T-cell (primary cell): ENCODE data around the gene ABTB2. TPM values are rescaled to one million over a fixed set of nuclear protein-coding genes. Genes with fewer than 3 reads are reported as not detected.

Source experiments
- ATAC-seq, 4 experiments: fragments of 200-7000 bp in 3 of 4; fragments of 150-1000 bp in 1 of 4; cut with Tn5 transposase; replicated peaks in 1 of 4; 1 replicate in 3 of 4; 2 replicates in 1 of 4; pipeline ENCODE4 v1.10.0; 2021; ENCODE audit warnings: moderate library complexity in 3 of 4, mild to moderate bottlenecking in 2 of 4, moderate number of reproducible peaks in 1 of 4
- CTCF ChIA-PET, 2 donors: fragments of 300-600 bp; sonication (Branson Sonifier 250); formaldehyde crosslinking; loops; one replicate each; lab custom pipeline; 2022; ENCODE audit warnings: antibody characterized with exemption in 2 of 2; lab: Charles Lee
- POLR2A ChIA-PET, 2 donors: fragments of 300-600 bp; sonication (Branson Sonifier 250); formaldehyde crosslinking; loops; one replicate each; lab custom pipeline; 2022; ENCODE audit warnings: antibody characterized with exemption in 2 of 2; lab: Charles Lee
- DNase-seq, 35 experiments: peaks; one replicate each; pipeline versions ENCODE4 v3.0.0 to v3.0.0-alpha.2; 2013 to 2023
- H3K27ac ChIP-seq: one replicate; pipeline ENCODE4 v1.5.1; 2013; ENCODE audit warnings: low read length
- H3K27me3 ChIP-seq, 2 experiments: replicated peaks in 1 of 2; 1 replicate in 1 of 2; 2 replicates in 1 of 2; pipeline versions ENCODE4 v1.6.1 to v1.7.0; 2013; ENCODE audit warnings: low read length in 1 of 2, mixed read lengths in 1 of 2; ENCODE audit not compliant: control insufficient read depth in 2 of 2, insufficient read depth in 2 of 2; ENCODE audit errors: extremely low read depth in 1 of 2
- H3K36me3 ChIP-seq, 2 donors: 1 replicate in 1 of 2; 2 replicates in 1 of 2; pipeline versions ENCODE4 v1.6.1 to v1.7.0; 2013; ENCODE audit warnings: low read length in 1 of 2; ENCODE audit not compliant: control insufficient read depth in 2 of 2, insufficient read depth in 1 of 2; ENCODE audit errors: extremely low read depth in 1 of 2
- H3K4me1 ChIP-seq, 2 experiments: 1 replicate in 1 of 2; 2 replicates in 1 of 2; pipeline versions ENCODE4 v1.6.1 to v1.7.0; 2013; ENCODE audit warnings: low read length in 2 of 2, mixed read lengths in 1 of 2; ENCODE audit not compliant: insufficient read depth in 2 of 2, control insufficient read depth in 1 of 2; ENCODE audit errors: extremely low read depth in 1 of 2
- H3K4me3 ChIP-seq, 2 donors: 1 replicate in 1 of 2; 2 replicates in 1 of 2; pipeline versions ENCODE4 v1.5.1 to v1.7.0; 2013; ENCODE audit warnings: mild to moderate bottlenecking in 2 of 2, low read length in 1 of 2, moderate library complexity in 1 of 2; ENCODE audit not compliant: control insufficient read depth in 1 of 2; ENCODE audit errors: extremely low read depth in 1 of 2
- H3K9me3 ChIP-seq: 2 replicates; pipeline ENCODE4 v1.7.0; 2013
- H3K27ac Mint-ChIP-seq, 2 donors: one replicate each; pipeline ENCODE4 v1.8.0; 2020 to 2021; ENCODE audit warnings: mild to moderate bottlenecking in 2 of 2, mixed read lengths in 2 of 2
- H3K27me3 Mint-ChIP-seq, 2 donors: one replicate each; pipeline ENCODE4 v1.8.0; 2021 to 2022; ENCODE audit warnings: mixed read lengths in 2 of 2
- H3K36me3 Mint-ChIP-seq: one replicate; pipeline ENCODE4 v1.8.0; 2021; ENCODE audit warnings: mixed read lengths
- H3K4me1 Mint-ChIP-seq, 3 donors: one replicate each; pipeline ENCODE4 v1.8.0; 2020 to 2022; ENCODE audit warnings: mixed read lengths in 3 of 3, mild to moderate bottlenecking in 1 of 3
- H3K4me3 Mint-ChIP-seq, 3 donors: one replicate each; pipeline ENCODE4 v1.8.0; 2020 to 2022; ENCODE audit warnings: mild to moderate bottlenecking in 3 of 3, mixed read lengths in 3 of 3, moderate library complexity in 3 of 3
- H3K9me3 Mint-ChIP-seq, 3 donors: one replicate each; pipeline ENCODE4 v1.8.0; 2020 to 2022; ENCODE audit warnings: mixed read lengths in 3 of 3
- WGBS: methylation state at CpG from one replicate; pipeline ENCODE4 v1.1.5; 2013; ENCODE audit warnings: missing lambda C conversion rate; ENCODE audit not compliant: insufficient coverage; 5-methylcytosine and 5-hydroxymethylcytosine counted together
- total RNA-seq, 35 experiments: library from RNA in 6 of 35; stranded (reverse) in 6 of 35; fragments of 120-200 nt in 1 of 35; gene quantifications; one replicate each; pipeline versions ENCODE4 v1.2.1 to v1.2.4 and lab custom pipeline; 2013 to 2026

Gene ABTB2
- total RNA-seq, 5 donors from 2014 or later (not counting 1 experiment from before 2014, with no cell fraction given), result 0.50 to 0.93 (median 0.82) TPM

DNA sequence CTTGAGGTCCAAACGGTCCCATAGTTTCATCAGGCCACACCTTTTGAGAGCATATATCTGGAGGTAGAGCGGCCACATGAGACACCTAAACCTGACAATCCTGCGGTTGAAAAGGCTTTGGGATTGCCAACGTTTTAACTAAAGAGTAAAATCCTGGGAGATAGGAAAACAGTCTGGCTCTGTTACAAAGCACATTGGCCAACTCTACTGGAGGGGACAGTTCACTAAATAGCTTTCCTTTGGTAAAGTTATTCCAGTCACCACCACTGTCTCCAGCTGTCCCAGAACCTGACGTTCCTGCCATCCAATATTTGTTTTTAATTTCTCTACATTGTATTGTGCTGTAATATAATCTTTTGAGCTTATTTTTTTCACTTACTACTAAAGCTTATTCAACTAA is 22.0 kb downstream of the ABTB2 start:
- no peaks in the 10 kb centered on the region for H3K36me3 Mint-ChIP-seq
- ATAC-seq, result no peak
- WGBS, result 69% methylated on average over 2 of the region's 5 CpGs
- peaks cover 1 to 8% of the 10 kb centered on the region in 2 donors for H3K27me3 Mint-ChIP-seq
- no peaks in the 10 kb centered on the region for H3K27me3 ChIP-seq
- ChIA-PET CTCF (no interaction called here), POLR2A (no interaction called here)
- H3K4me1 ChIP-seq, result peaks cover 0 to 7% of the 10 kb centered on the region in 2 experiments
- no peak overlapping the region for H3K27ac ChIP-seq
- H3K9me3 ChIP-seq, result no peaks in the 10 kb centered on the region
- no peak overlapping the region for H3K4me3 Mint-ChIP-seq
- no peaks in the 10 kb centered on the region for H3K36me3 ChIP-seq
- no peak for DNase-seq
- no peak overlapping the region for H3K4me3 ChIP-seq
- H3K9me3 Mint-ChIP-seq, result no peaks in the 10 kb centered on the region
- H3K4me1 Mint-ChIP-seq, result no peaks in the 10 kb centered on the region
- no peak overlapping the region for H3K27ac Mint-ChIP-seq

DNA sequence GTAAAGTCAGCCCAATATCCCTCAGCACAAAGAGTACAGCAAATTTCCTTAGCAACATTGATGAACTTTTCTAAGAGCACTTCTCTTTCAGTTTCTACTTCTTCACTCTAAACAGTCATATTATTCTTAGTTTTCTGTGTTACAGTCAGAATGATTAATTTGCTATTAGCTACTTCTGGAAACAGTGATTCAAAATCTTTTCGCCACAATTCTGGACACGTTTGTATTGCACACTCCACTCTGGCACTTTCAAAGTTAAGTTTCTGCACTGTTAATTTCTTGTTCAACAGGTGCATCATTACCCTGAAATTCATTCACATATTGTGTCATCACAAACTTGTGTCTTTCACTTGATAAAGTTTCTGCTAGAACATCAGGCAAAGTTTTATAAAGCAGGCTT is 22.5 kb downstream of the ABTB2 start:
- Mint-ChIP-seq H3K27me3 (peaks cover 1 to 8% of the 10 kb centered on the region in 2 donors), H3K4me1 (no peaks in the 10 kb centered on the region), H3K4me3 (no peak overlapping the region), H3K9me3 (no peaks in the 10 kb centered on the region), H3K27ac (no peak overlapping the region), H3K36me3 (no peaks in the 10 kb centered on the region)
- Histone ChIP-seq H3K4me1 (peaks cover 0 to 7% of the 10 kb centered on the region in 2 experiments), H3K36me3 (no peaks in the 10 kb centered on the region), H3K27ac (no peak overlapping the region), H3K4me3 (no peak overlapping the region), H3K27me3 (no peaks in the 10 kb centered on the region), H3K9me3 (no peaks in the 10 kb centered on the region)
- WGBS, result 46% methylated on average over 2 of the region's 2 CpGs
- ChIA-PET CTCF (no interaction called here), POLR2A (no interaction called here)
- DNase-seq (no peak), ATAC-seq (no peak)

DNA sequence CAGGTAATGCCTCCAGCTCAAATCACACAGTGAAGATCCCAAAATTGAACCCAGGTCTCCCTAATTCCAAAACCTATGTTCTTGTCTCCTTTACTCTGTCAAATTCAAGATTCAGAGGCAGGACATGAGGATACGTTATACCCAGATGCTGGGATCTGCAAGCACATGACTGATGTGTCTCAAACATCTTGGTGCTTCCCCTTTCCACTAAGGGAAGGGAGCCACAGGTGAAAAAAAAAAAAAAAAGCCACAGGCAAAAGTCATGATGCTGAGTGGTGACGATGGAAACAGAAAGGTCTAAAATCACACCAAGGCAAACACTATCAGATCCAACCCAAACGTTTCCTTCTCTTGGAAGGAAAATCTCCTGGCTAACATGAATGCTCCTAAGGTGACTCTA is 24.0 kb downstream of the ABTB2 start:
- no peaks in the 10 kb centered on the region for H3K36me3 Mint-ChIP-seq
- ChIA-PET CTCF (no interaction called here), POLR2A (interaction anchor here (0.6 to 0.7 kb wide), 4 partner anchors 14 to 1626 kb away, joined by 3 to 16 read pairs (median 4); no protein-coding TSS in a partner anchor)
- no peaks in the 10 kb centered on the region for H3K9me3 ChIP-seq
- no peaks in the 10 kb centered on the region for H3K4me1 Mint-ChIP-seq
- no peak overlapping the region for H3K4me3 Mint-ChIP-seq
- H3K27ac Mint-ChIP-seq, result no peak overlapping the region
- H3K27ac ChIP-seq, result no peak overlapping the region
- no peaks in the 10 kb centered on the region for H3K9me3 Mint-ChIP-seq
- H3K27me3 ChIP-seq, result no peaks in the 10 kb centered on the region
- peaks cover 0 to 7% of the 10 kb centered on the region in 2 experiments for H3K4me1 ChIP-seq
- no peak overlapping the region for H3K4me3 ChIP-seq
- peaks cover 1 to 8% of the 10 kb centered on the region in 2 donors for H3K27me3 Mint-ChIP-seq
- no peaks in the 10 kb centered on the region for H3K36me3 ChIP-seq
- no CpG with 5 or more reads among the region's 3 CpGs for WGBS
- DNase-seq (no peak), ATAC-seq (no peak)

DNA sequence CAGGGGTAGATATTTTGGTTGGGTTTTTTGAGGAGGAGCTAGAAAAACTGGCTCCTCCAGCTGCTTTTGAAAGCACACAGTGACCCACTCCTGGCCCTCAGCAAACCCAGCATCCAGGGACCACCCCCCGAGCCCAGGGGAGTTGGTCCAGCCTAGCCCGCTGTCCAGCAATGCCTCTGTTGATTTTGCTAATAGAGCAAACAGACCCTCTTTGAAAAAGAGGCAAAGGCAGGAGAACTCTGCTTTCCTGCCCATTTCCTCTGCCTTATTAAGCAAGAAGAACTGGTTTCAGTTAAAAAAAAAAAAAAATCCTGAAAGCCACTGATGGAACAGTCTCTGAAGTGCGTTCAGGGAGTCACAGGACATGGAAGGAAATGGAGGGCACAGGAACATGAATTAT is 25.3 kb downstream of the ABTB2 start:
- CTCF ChIA-PET, result no interaction called here
- Histone ChIP-seq H3K27ac (no peak overlapping the region), H3K4me3 (no peak overlapping the region), H3K4me1 (peaks cover 0 to 6% of the 10 kb centered on the region in 2 experiments), H3K27me3 (no peaks in the 10 kb centered on the region), H3K9me3 (no peaks in the 10 kb centered on the region), H3K36me3 (no peaks in the 10 kb centered on the region)
- ATAC-seq (no peak), DNase-seq (no peak)
- H3K36me3 Mint-ChIP-seq, result no peaks in the 10 kb centered on the region
- H3K27me3 Mint-ChIP-seq, result peaks cover 1 to 8% of the 10 kb centered on the region in 2 donors
- H3K27ac Mint-ChIP-seq, result no peak overlapping the region
- H3K4me1 Mint-ChIP-seq, result no peaks in the 10 kb centered on the region
- no peak overlapping the region for H3K4me3 Mint-ChIP-seq
- POLR2A ChIA-PET, result no interaction called here
- WGBS, result 74% methylated on average over 3 of the region's 3 CpGs
- no peaks in the 10 kb centered on the region for H3K9me3 Mint-ChIP-seq

DNA sequence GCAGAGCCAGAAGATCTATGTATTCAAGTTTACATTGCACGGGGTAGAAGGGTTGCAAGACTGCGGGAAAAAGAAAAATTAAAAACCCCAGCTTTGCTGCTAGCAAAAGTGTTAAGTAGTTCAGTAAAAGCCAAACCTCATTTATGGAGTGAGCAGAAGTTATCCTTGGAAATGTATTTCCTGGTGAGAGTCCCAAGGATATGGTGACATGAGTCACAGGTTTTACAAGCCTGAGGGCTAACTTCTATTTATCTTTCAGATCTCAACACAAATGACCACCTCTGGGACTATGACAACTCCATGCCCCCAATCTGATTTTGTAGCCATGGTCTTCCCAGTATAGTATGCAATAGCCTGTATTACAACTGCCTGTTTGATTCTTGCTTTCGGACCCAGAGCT is 26.1 kb downstream of the ABTB2 start:
- Histone ChIP-seq H3K27ac (no peak overlapping the region), H3K36me3 (no peaks in the 10 kb centered on the region), H3K4me1 (peaks cover 0 to under 1% of the 10 kb centered on the region in 2 experiments), H3K9me3 (no peaks in the 10 kb centered on the region), H3K4me3 (no peak overlapping the region), H3K27me3 (no peaks in the 10 kb centered on the region)
- DNase-seq (no peak), ATAC-seq (no peak)
- Mint-ChIP-seq H3K4me1 (no peaks in the 10 kb centered on the region), H3K36me3 (no peaks in the 10 kb centered on the region), H3K9me3 (no peaks in the 10 kb centered on the region), H3K4me3 (no peak overlapping the region), H3K27ac (no peak overlapping the region), H3K27me3 (peaks cover 1 to 8% of the 10 kb centered on the region in 2 donors)
- ChIA-PET POLR2A (no interaction called here), CTCF (interaction anchor here in 1 of 2 donors (0.7 kb wide), 1 partner anchor 344 kb away, joined by 3 read pairs; no protein-coding TSS in a partner anchor)
- WGBS, result no CpG with 5 or more reads among the region's 3 CpGs

DNA sequence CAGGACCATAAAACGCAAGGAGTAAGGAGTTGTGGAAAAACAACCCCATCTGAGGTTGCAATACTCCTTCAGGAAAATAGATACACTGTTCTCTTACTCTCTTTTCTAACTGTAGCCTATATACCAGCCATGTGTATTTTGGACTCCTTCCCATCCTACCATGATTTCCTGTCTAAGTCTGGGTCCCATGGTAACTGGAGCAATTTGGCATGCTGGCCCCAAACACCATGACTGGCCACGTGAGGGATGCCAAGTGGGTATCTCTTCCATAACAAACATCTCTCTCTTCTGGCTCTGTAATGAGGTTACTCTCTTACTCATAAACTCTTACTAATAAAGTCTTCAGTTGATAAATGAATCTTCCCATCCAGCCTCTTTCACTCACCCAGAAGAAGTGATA is 26.5 kb downstream of the ABTB2 start:
- H3K4me3 Mint-ChIP-seq, result no peak overlapping the region
- Histone ChIP-seq H3K9me3 (no peaks in the 10 kb centered on the region), H3K27ac (no peak overlapping the region), H3K36me3 (no peaks in the 10 kb centered on the region), H3K4me3 (no peak overlapping the region), H3K27me3 (peaks cover 0 to under 1% of the 10 kb centered on the region in 2 experiments), H3K4me1 (no peaks in the 10 kb centered on the region)
- H3K36me3 Mint-ChIP-seq, result no peaks in the 10 kb centered on the region
- H3K27ac Mint-ChIP-seq, result no peak overlapping the region
- H3K4me1 Mint-ChIP-seq, result no peaks in the 10 kb centered on the region
- WGBS, result 50% methylated on average over 1 of the region's 2 CpGs
- ChIA-PET POLR2A (no interaction called here), CTCF (interaction anchor here in 1 of 2 donors (0.6 to 0.7 kb wide), 3 partner anchors 32 to 1157 kb away, joined by 3 to 9 read pairs (median 4); no protein-coding TSS in a partner anchor)
- DNase-seq, result no peak
- ATAC-seq, result no peak
- H3K27me3 Mint-ChIP-seq, result peaks cover 4 to 8% of the 10 kb centered on the region in 2 donors
- H3K9me3 Mint-ChIP-seq, result no peaks in the 10 kb centered on the region

DNA sequence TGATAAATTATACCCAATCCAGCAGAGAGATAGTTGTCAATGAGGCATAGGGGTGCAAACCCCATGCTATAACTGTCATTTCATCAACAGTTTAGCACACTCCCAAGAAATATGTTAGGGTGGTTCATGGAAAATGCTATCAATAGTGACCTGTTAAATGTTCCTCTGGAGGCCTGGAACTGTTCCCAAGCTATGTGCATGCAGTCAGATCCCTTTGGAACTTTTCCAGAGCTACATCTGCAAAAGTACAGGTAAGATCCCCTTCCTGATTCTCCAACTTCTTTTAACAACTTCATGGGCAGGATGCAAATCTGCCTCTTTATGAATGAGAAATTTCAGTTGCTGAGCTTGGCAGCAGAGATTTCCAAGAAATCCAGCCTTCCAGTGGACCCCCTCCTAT is 27.2 kb downstream of the ABTB2 start:
- Histone ChIP-seq H3K4me1 (no peaks in the 10 kb centered on the region), H3K36me3 (no peaks in the 10 kb centered on the region), H3K4me3 (no peak overlapping the region), H3K27ac (no peak overlapping the region), H3K27me3 (peaks cover 0 to 3% of the 10 kb centered on the region in 2 experiments), H3K9me3 (no peaks in the 10 kb centered on the region)
- Mint-ChIP-seq H3K9me3 (no peaks in the 10 kb centered on the region), H3K4me3 (no peak overlapping the region), H3K36me3 (no peaks in the 10 kb centered on the region), H3K27me3 (peaks cover 4 to 8% of the 10 kb centered on the region in 2 donors), H3K27ac (no peak overlapping the region), H3K4me1 (no peaks in the 10 kb centered on the region)
- DNase-seq, result no peak
- ChIA-PET CTCF (interaction anchor here in 1 of 2 donors (0.6 kb wide), 1 partner anchor 32 kb away, joined by 4 read pairs; no protein-coding TSS in a partner anchor), POLR2A (no interaction called here)
- ATAC-seq, result no peak
